HG03354 (cell line): Measurements from ENCODE around the gene PTPRM.

Source experiments
- ATAC-seq: cut with Tn5 transposase; IDR thresholded peaks from one replicate; pipeline ENCODE4 v1.9.1; 2021; ENCODE audit warnings: mild to moderate bottlenecking; ENCODE audit not compliant: unreplicated experiment, poor library complexity, severe bottlenecking

Gene PTPRM

GRCh38 chr18:7622721-7623120 is 55.6 kb downstream of the PTPRM start:
- no peak for ATAC-seq

GRCh38 chr18:7623681-7624080 is 56.6 kb downstream of the PTPRM start:
- no peak for ATAC-seq

- ATAC-seq = no peak
Observed at GRCh38 chr18:7624697-7625096, 57.6 kb downstream of the PTPRM start.

- ATAC-seq = no peak
Observed at GRCh38 chr18:7626175-7626921, 59.2 kb downstream of the PTPRM start.

GRCh38 chr18:7626922-7627440 is 59.9 kb downstream of the PTPRM start:
- no peak for ATAC-seq

GRCh38 chr18:7629416-7629815 is 62.3 kb downstream of the PTPRM start:
- no peak for ATAC-seq

GRCh38 chr18:7630731-7631442 is 63.8 kb downstream of the PTPRM start:
- no peak for ATAC-seq

GRCh38 chr18:7632152-7633098 is 65.3 kb downstream of the PTPRM start:
- ATAC-seq = no peak

- no peak for ATAC-seq
Observed at GRCh38 chr18:7633171-7633570, 66.1 kb downstream of the PTPRM start.

GRCh38 chr18:7635948-7636347 is 68.8 kb downstream of the PTPRM start:
- no peak for ATAC-seq

GRCh38 chr18:7637269-7637668 is 70.2 kb downstream of the PTPRM start:
- no peak for ATAC-seq

GRCh38 chr18:7638321-7638720 is 71.2 kb downstream of the PTPRM start:
- no peak for ATAC-seq

- ATAC-seq = no peak
Observed at GRCh38 chr18:7641813-7642212, 74.7 kb downstream of the PTPRM start.

GRCh38 chr18:7642331-7642890 is 75.3 kb downstream of the PTPRM start:
- no peak for ATAC-seq

GRCh38 chr18:7645756-7646155 is 78.6 kb downstream of the PTPRM start:
- ATAC-seq = no peak

- no peak for ATAC-seq
Observed at GRCh38 chr18:7646174-7646886, 79.2 kb downstream of the PTPRM start.

- ATAC-seq = no peak
Observed at GRCh38 chr18:7647500-7647899, 80.4 kb downstream of the PTPRM start.

GRCh38 chr18:7657050-7657449 is 89.9 kb downstream of the PTPRM start:
- no peak for ATAC-seq

- ATAC-seq = no peak
Observed at GRCh38 chr18:7657937-7658336, 90.8 kb downstream of the PTPRM start.
